ENCODE data around the gene GANC. TPM values are rescaled to one million over a fixed set of nuclear protein-coding genes. Genes with fewer than 3 reads are reported as not detected.
A peak's percentile ranks its signal among the peaks of the same experiment; 100 is the strongest.

GANC gene
- total and polyA plus RNA-seq, 5 donors: 7.4 to 24.3 (median 20.8) TPM

GRCh38 chr15:42267286-42267685 is 5.7 kb upstream of the GANC start:
- intact Hi-C loops (cut with DNase I): no loop called here

GRCh38 chr15:42270551-42270950 is 2.5 kb upstream of the GANC start:
- ATAC-seq (no peak), DNase-seq (no peak)
- intact Hi-C loops (cut with DNase I): no loop called here
- Histone ChIP-seq H3K9me3 (ENCODE audit: control insufficient read depth, low read length) (no peaks in the 10 kb centered on the region), H3K4me3 (ENCODE audit: low read length) (no peak overlapping the region), H3K27me3 (ENCODE audit: control insufficient read depth, insufficient read depth) (no peaks in the 10 kb centered on the region), H3K27ac (ENCODE audit: low read length) (no peak overlapping the region), H3K4me1 (ENCODE audit: control insufficient read depth, insufficient read depth, low read length) (no peaks in the 10 kb centered on the region)
- 47% methylated on average over 2 of the region's 2 CpGs for WGBS

More at GRCh38 chr15:42267286-42267685, 5.7 kb upstream of the GANC start:
- no peak overlapping the region for H3K4me3 ChIP-seq (ENCODE audit: low read length)
- no peaks in the 10 kb centered on the region for H3K9me3 ChIP-seq (ENCODE audit: control insufficient read depth, low read length)
- ATAC-seq (no peak), DNase-seq (no peak)
- H3K4me1 ChIP-seq (ENCODE audit: control insufficient read depth, insufficient read depth, low read length): no peaks in the 10 kb centered on the region
- no peaks in the 10 kb centered on the region for H3K27me3 ChIP-seq (ENCODE audit: control insufficient read depth, insufficient read depth)
- no peak overlapping the region for H3K27ac ChIP-seq (ENCODE audit: low read length)

- DNase-seq: no peak
- Histone ChIP-seq H3K4me1 (ENCODE audit: control insufficient read depth, insufficient read depth, low read length) (no peaks in the 10 kb centered on the region), H3K9me3 (ENCODE audit: control insufficient read depth, low read length) (no peaks in the 10 kb centered on the region), H3K4me3 (ENCODE audit: low read length) (peak overlapping the region; percentile 3), H3K27ac (ENCODE audit: low read length) (no peak overlapping the region), H3K27me3 (ENCODE audit: control insufficient read depth, insufficient read depth) (no peaks in the 10 kb centered on the region)
- intact Hi-C loops (cut with DNase I): no loop called here
- ATAC-seq: no peak
- WGBS: 65% methylated on average over 5 of the region's 5 CpGs
Measured at GRCh38 chr15:42270996-42271395, 2.0 kb upstream of the GANC start.

GRCh38 chr15:42273900-42274701 is 1.1 kb downstream of the GANC start:
- WGBS: 3% methylated on average over 27 of the region's 27 CpGs
- intact Hi-C loops (cut with DNase I): no loop called here
- H3K4me3 ChIP-seq (ENCODE audit: low read length): peak overlapping the region; percentile 77
- DNase-seq (peak; percentile 69 to 87 (median 81)), ATAC-seq (peak; percentile 47 to 57)
- H3K9me3 ChIP-seq (ENCODE audit: control insufficient read depth, low read length): no peaks in the 10 kb centered on the region
- H3K4me1 ChIP-seq (ENCODE audit: control insufficient read depth, insufficient read depth, low read length): no peaks in the 10 kb centered on the region
- H3K27ac ChIP-seq (ENCODE audit: low read length): peak overlapping the region; percentile 100
- H3K27me3 ChIP-seq (ENCODE audit: control insufficient read depth, insufficient read depth): no peaks in the 10 kb centered on the region

GRCh38 chr15:42274702-42274989 is 1.6 kb downstream of the GANC start:
- Histone ChIP-seq H3K27me3 (ENCODE audit: control insufficient read depth, insufficient read depth) (no peaks in the 10 kb centered on the region), H3K27ac (ENCODE audit: low read length) (peak overlapping the region; percentile 100), H3K4me1 (ENCODE audit: control insufficient read depth, insufficient read depth, low read length) (no peaks in the 10 kb centered on the region), H3K4me3 (ENCODE audit: low read length) (peak overlapping the region; percentile 77), H3K9me3 (ENCODE audit: control insufficient read depth, low read length) (no peaks in the 10 kb centered on the region)
- peak in 1 of 3 donors; percentile 35 for DNase-seq
- intact Hi-C loops (cut with DNase I): no loop called here
- ATAC-seq: no peak
- 52% methylated on average over 6 of the region's 6 CpGs for WGBS

GRCh38 chr15:42275780-42276391 is 2.9 kb downstream of the GANC start:
- no peak for DNase-seq
- H3K27ac ChIP-seq (ENCODE audit: low read length): no peak overlapping the region
- intact Hi-C loops (cut with DNase I): no loop called here
- H3K4me1 ChIP-seq (ENCODE audit: control insufficient read depth, insufficient read depth, low read length): no peaks in the 10 kb centered on the region
- no peaks in the 10 kb centered on the region for H3K27me3 ChIP-seq (ENCODE audit: control insufficient read depth, insufficient read depth)
- no peak for ATAC-seq
- peak overlapping the region; percentile 77 for H3K4me3 ChIP-seq (ENCODE audit: low read length)
- no peaks in the 10 kb centered on the region for H3K9me3 ChIP-seq (ENCODE audit: control insufficient read depth, low read length)
- WGBS: 40% methylated on average over 4 of the region's 4 CpGs

GRCh38 chr15:42276762-42277161 is 3.8 kb downstream of the GANC start:
- no peak overlapping the region for H3K27ac ChIP-seq (ENCODE audit: low read length)
- ATAC-seq (no peak), DNase-seq (no peak)
- 98% methylated on average over 2 of the region's 2 CpGs for WGBS
- intact Hi-C loops (cut with DNase I): no loop called here
- no peaks in the 10 kb centered on the region for H3K27me3 ChIP-seq (ENCODE audit: control insufficient read depth, insufficient read depth)
- H3K4me3 ChIP-seq (ENCODE audit: low read length): no peak overlapping the region
- H3K9me3 ChIP-seq (ENCODE audit: control insufficient read depth, low read length): no peaks in the 10 kb centered on the region
- no peaks in the 10 kb centered on the region for H3K4me1 ChIP-seq (ENCODE audit: control insufficient read depth, insufficient read depth, low read length)

GRCh38 chr15:42279234-42279723 is 6.3 kb downstream of the GANC start:
- ATAC-seq: no peak
- intact Hi-C loops (cut with DNase I): no loop called here

GRCh38 chr15:42282344-42282743 is 9.3 kb downstream of the GANC start:
- Histone ChIP-seq H3K27ac (ENCODE audit: low read length) (no peak overlapping the region), H3K4me1 (ENCODE audit: control insufficient read depth, insufficient read depth, low read length) (no peaks in the 10 kb centered on the region), H3K27me3 (ENCODE audit: control insufficient read depth, insufficient read depth) (no peaks in the 10 kb centered on the region), H3K9me3 (ENCODE audit: control insufficient read depth, low read length) (no peaks in the 10 kb centered on the region), H3K4me3 (ENCODE audit: low read length) (no peak overlapping the region)
- no peak for DNase-seq
- intact Hi-C loops (cut with DNase I): no loop called here
- no peak for ATAC-seq

More at GRCh38 chr15:42279234-42279723, 6.3 kb downstream of the GANC start:
- 57% methylated on average over 3 of the region's 3 CpGs for WGBS
- H3K4me1 ChIP-seq (ENCODE audit: control insufficient read depth, insufficient read depth, low read length): no peaks in the 10 kb centered on the region
- H3K4me3 ChIP-seq (ENCODE audit: low read length): no peak overlapping the region
- H3K9me3 ChIP-seq (ENCODE audit: control insufficient read depth, low read length): no peaks in the 10 kb centered on the region
- no peak for DNase-seq
- H3K27me3 ChIP-seq (ENCODE audit: control insufficient read depth, insufficient read depth): no peaks in the 10 kb centered on the region
- no peak overlapping the region for H3K27ac ChIP-seq (ENCODE audit: low read length)

GRCh38 chr15:42282926-42283325 is 9.9 kb downstream of the GANC start:
- H3K4me3 ChIP-seq (ENCODE audit: low read length): no peak overlapping the region
- H3K9me3 ChIP-seq (ENCODE audit: control insufficient read depth, low read length): no peaks in the 10 kb centered on the region
- no peak for ATAC-seq
- intact Hi-C loops (cut with DNase I): no loop called here
- no peak overlapping the region for H3K27ac ChIP-seq (ENCODE audit: low read length)
- no peak for DNase-seq
- no peaks in the 10 kb centered on the region for H3K4me1 ChIP-seq (ENCODE audit: control insufficient read depth, insufficient read depth, low read length)
- 70% methylated on average over 5 of the region's 5 CpGs for WGBS
- no peaks in the 10 kb centered on the region for H3K27me3 ChIP-seq (ENCODE audit: control insufficient read depth, insufficient read depth)

GRCh38 chr15:42283671-42284070 is 10.7 kb downstream of the GANC start:
- H3K9me3 ChIP-seq (ENCODE audit: control insufficient read depth, low read length): no peaks in the 10 kb centered on the region
- H3K4me1 ChIP-seq (ENCODE audit: control insufficient read depth, insufficient read depth, low read length): no peaks in the 10 kb centered on the region
- no peak for ATAC-seq
- WGBS: 92% methylated on average over 3 of the region's 3 CpGs
- H3K27ac ChIP-seq (ENCODE audit: low read length): no peak overlapping the region
- intact Hi-C loops (cut with DNase I): no loop called here
- no peak for DNase-seq
- no peak overlapping the region for H3K4me3 ChIP-seq (ENCODE audit: low read length)
- no peaks in the 10 kb centered on the region for H3K27me3 ChIP-seq (ENCODE audit: control insufficient read depth, insufficient read depth)
